ENCODE measurements around the gene POC1A.

Gene POC1A

DNA sequence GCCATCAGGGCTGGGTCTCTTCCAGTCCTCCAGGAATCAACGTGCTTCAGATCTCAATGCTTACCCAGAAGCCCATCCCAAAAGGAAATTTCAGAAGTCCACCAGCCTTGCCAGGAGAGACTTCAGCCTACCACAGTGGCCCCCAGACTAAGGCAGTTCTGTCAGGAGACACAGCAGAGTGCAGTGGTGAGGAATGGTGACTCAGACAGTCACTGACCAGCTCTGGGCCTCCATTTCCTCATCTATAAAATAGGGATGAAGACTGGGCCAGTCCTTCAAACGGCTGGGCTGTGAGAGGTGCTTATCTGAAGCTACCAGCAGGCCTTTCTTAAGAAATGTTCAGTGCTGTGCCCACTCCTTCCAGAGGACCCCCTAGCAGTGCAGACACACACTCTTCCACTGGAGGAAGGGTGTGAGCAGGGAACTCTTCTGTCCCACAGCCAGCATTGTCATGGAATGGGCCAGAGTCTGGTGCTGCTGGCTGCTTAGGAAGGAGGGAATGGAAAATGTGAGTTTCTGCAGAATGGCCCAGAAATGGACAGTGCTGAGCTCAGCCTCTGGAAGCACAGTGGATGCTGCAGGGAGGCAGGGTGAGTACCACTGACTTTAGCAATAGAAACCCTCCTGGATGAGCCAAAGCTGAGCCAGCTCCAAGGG lies 56.2 kb downstream of the POC1A start:
- peak; percentile 21 for DNase-seq

DNA sequence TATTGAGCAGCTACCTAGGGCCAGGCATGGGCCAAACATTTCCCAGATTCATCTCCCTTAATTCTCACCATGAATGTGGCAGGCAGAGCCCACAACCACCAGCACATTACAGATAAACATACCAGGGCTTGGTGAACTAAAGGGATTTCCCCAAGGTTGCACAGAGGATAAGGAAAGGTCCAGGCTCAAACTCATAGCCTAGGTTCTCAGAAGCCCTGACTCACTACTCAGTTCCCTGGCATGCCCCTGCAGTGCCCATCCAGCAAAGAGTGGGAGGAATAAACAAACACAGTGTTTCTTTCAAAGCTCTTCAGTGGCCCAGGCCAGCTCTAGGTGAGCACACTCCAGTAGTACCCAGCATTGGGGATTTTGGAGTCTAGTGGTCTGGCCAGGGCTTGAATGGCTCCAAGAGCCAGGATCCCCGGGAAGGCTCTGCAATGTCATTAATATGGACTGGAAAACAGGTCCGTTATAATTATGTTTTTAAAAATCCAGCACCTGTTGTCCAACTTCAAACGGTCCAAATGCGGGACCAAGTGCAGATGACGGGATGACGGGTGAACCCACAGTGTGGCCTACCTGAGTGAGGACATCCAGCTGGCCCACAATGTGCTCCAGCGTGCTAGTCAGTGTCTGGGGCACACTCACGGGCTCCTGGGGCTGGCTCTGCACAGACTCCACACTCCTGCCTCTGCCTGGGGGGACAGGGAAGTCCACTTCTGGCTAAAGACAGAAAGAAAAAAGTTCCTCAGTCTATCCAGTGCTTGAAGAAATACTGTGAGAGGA lies 58.0 kb downstream of the POC1A start:
- no peak for DNase-seq

DNA sequence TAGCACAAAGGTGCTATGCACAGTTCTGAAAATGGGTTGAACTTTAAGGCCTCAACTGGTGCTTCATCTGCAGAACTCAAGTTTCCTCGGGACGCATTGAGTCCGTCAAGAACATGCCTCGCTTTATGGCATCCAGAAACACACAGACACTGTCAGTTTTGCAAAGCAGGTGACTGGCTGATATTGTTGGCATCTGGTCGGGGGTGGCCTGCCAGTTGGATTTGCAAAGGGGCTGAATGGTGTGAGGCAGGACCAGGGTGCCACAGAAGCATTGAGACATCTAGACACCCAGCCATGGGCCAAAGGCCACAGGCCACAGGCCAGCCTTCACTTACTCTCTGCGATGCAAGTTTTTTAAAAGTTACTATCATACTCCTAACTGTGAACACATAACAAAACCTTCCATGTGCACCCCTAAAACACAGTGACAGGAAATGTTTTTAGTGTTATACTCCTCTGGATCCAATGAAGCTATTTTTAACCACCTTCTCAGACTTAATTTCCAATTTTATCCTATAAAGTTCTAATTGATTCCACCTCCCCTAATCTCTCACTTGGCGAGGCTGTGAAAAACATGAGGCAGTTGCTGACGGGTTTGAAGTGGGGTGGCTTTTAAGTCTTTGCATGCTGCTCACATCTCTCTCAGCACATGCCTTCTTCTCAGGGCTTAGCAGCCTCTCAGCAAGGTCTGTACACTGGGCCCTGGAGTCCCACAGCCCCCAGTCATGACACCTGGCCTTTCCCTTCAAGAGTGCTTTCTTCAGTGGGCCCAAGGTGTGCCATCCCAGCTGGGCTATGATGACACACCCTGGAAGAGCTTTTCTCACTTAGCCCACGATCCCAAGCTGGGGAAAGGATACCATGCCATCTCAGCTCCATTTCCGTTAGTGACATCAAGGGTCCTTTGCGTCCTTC lies 59.4 kb downstream of the POC1A start:
- DNase-seq: no peak

DNA sequence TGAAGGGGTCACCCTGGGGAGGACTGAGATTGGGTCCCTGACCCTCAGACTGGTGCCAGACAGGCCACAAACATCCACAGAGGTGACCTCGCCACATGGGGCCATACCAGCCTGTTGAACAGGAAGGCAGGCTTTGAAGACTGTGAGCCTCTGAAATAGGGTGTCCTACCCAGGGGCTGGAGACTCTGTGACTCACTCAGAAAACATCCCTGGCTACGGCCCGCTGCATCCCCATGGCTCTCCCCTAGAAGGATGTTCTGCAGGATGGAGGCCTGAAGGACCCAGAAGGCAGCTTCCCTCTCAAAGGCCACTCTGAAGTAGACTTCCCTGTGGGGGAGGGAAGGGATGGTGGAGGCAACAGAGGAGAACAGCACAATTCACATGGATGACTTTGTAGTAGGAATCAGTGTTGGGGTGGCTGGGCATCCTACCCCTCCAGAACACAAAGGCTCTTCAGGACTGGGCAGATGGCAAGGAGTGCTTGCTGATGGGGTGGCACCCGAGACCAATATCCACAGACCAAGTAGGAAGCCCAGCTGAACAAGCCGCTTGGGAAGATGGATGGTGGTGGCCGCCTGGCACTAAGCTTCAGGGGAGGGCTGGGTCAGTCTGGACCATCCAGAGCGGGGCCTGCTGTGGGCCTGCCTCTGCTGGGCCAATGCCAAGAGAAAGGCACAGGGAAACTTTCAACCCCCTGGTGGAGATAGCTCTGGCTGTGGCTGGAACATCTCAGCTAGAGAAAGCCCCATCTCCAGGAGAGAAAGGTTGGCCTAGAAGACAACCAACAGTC lies 60.3 kb downstream of the POC1A start:
- DNase-seq: no peak

DNA sequence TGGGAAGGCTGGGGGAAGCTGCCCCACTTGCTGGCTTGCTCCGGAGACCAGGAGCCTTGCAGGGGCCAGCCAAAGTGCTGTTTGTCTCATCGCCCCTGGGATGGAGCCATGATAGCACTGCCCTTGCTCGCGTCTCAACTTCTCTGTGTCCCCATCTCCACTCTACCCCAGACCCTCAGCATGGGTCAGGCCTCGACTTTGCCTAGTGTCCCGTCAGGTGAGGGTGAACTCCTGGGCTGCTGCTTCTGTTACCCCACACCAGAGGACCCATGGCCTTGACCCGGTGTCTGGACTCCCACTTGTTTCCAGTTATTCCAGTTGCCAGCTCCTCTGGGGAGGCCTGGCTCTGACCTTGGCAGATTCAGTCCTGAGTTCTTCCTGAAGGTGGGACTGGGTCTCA lies 61.3 kb downstream of the POC1A start:
- no peak for DNase-seq

DNA sequence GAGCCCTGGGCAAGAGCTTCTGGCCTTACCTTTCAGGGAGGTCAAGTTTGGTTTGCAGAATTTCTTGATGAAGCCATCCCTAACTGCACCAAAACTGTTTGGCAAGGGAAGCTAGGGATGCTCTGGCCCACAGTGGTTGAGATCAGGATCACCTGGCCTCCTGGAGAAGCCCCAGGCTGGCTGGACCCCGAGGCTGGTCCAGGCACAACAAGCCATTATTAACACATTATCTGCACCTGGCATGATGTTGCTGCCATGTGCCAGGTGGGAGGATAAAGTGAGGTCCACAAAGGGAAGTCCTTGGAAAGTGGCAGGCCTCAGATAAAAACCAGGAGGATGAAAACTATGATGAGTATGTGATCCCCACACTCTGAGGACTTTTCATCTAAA lies 62.0 kb downstream of the POC1A start:
- no peak for DNase-seq

DNA sequence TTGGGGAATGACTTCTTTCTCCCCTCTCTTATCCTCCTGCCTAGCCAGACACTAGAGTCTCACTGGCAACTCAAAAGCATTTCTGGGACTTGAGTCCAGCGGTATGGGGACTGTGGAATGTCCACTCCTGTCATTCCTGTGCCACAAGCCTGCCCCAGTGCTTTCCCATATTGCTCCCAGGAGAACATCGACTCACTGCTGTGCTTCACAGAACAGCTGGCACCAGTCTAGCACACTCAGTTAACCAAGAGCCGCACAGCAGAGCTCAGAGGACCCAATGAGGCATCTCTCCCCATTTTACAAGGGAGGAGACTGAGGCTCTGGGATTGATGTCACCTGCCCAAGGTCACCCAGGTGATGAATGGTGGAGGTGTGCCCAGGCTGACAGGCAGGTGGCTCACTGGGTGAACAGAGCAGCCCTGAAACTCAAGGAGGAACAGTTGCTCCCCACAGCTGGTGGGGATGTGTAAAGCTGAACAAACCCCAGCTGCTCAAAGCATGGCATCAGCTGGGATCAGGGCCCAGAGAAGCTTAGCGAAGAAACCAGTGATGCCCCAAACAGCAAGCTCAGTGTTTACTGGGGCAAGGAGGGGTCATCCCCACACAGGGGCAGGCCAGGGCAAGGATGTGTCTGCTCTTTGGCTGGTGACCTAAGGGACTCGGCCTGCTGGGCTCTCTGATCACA lies 62.5 kb downstream of the POC1A start:
- no peak for DNase-seq

DNA sequence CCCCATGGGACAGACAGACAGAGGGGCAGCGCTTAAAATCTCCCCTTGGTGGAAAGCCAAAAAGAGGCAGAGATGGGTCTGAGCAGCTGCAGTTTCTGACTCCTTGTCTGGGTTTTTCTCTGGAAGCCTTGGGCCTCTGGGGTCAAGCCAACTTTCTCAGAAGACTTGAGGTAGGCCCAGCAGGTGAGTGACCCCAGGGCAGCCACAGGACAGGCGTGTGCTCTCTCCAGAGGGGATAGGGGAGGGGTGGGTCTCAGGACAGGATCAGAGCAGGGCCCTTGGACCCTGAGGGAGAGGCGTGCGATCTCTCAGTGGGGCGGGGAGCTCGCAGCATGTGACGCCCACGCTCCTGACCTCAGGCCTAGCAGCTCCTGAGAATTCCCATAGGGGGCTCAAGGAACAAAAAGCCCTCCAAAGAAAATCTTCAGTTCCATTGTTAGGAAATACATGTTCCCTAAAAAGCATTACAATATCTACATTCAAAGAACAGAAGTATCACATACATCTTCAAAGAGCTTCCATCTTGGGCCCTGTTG lies 63.2 kb downstream of the POC1A start:
- no peak for DNase-seq

DNA sequence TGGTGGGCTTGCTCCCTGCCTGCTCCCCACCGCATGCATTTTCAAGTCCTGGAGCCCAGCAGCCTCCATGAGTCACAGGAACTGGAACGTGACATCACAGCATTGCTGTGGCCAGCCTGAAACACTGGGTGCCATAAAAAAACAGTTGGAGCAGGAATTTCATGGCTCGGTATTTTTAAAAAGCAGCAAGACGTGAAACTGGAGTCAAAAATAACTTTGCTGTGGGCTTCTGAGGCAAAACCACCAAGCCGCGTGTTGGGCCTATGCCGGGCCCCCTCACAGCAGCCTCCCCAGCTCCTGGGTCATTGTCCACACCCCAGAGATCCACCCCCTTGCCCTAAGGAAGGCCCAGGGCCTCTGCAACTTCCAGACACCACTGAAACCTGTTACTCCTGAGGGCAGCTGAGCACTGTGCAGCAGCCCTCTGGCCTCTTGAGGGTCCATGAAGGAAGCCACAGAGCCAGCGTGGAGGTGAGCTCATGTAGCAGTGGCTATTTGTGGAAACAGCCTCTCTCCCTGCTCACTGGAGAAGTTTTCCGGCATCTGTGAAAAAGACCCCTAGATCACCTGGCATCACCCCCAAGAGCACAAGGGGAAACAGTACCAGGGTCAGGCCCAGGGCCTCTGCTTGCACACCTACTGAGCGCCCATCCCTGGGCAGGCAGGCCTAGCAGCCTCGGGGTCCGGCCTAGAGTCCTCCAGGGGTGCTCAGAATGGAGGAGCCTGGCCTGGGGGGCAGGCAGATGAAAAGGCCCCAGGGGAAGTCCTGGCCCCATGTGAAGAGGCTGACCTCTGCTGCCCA lies 63.9 kb downstream of the POC1A start:
- no peak for DNase-seq

DNA sequence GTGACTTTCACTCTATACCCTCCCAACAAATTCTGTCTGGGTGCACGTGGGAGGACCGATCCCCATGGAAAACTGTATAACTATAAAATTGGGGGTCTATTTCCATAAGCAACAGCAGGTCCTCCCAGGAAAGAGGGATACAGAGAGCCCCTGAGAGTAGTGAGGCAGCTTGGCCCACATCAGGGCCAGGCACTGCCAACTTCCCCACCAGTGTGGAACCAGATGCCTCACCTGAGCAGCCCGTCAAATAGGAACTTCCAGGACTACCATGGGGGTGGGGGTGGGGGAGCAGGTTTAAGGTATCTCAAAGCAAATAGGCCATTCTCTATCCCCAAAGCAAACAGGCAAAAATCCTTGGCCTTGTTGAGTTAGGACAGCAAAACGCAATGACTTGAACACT lies 64.5 kb downstream of the POC1A start:
- DNase-seq: no peak

DNA sequence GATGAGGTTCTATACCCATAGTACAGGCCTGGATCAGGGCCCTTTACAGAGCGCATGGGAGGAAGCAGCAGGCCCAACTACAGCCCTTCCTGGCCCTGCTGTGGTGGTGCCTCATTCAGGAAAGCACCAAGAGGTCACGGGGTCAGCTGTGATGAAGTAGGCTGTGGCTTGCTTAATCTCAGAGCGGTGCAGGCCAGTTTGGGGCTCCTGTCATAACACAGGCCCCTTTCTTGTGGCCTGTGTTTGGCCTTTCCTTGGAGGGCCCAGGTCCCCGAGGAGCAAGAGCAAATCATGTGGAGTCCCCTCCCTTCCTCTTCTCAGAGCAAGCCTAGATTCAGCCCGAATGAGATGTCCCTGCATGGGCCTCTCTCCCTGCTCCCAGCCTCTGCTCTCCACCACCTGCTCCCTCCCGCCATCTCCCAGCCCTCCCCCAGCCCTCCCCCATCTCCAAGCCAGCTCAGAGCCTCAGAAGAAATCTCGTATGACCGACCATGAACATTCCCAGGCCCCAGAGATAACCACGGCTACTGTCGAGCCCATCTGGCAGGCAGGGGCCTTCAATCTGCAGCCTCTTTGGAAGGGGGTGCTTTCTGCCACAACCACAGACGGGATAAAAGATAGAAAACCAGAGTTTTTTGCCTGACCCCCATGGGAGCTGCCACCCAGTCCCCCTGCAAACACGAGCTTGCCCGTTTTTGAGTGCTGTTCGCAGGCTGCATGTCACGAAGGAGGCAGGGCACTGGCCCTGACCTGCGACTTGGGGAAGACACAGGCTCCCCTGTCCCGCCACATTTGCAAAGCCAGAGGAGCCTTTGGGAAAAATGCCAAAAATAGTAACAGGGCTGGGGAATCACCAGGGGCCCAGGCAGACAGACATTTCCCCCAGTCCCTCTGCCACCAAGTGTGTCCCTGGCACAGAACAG lies 65.5 kb downstream of the POC1A start:
- no peak for DNase-seq

DNA sequence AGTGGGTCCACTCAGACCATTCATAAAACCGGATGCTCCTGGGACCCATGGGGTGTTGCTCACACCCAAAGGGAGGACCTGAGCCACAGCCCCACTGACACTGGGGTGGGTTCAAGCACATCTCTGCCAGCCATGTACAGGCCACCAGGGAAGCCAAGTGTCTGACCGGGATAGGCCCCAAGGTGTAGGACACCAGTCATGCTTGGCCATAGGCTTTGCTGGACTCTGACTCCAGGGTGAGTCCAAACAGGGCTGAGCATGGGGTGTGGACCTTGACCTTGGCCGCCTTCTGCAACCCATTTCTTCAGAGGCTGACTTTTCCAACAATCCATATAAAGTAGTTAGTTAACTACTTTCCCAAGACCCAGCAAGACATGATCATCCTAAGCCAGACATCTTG lies 66.5 kb downstream of the POC1A start:
- DNase-seq: no peak

DNA sequence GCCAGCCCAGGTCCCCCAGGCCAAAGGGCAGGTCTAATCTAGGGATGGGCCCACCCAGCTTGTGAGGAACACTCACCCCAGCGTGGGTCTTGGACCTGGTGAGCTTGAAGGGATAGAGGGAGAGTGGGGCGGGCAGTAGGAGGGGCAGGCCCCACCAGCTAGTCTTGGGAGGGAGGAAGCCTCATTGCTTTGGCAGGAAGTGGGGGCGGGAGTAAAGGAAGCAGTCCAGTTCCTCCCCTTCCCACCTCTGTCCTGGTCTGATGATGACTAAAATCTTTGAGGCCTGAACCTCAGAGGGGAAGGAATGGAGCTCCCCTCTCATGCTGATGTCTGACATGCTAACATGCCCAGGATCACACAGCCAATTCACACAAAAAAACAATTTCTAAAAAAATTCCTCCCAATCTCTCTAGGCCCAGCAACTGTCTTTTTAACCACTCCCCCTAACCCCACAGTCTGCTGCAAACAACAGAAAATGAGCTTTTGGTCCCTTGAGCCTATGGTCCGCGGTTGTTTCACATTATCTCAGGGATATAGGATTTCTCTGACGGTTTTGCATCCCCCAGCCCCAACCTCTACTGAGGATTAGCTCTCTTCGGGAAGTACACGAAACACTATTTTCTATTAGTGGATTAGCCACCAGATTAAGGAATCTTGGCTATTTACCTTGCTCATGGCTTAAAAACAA lies 67.1 kb downstream of the POC1A start:
- peak; percentile 19 for DNase-seq

DNA sequence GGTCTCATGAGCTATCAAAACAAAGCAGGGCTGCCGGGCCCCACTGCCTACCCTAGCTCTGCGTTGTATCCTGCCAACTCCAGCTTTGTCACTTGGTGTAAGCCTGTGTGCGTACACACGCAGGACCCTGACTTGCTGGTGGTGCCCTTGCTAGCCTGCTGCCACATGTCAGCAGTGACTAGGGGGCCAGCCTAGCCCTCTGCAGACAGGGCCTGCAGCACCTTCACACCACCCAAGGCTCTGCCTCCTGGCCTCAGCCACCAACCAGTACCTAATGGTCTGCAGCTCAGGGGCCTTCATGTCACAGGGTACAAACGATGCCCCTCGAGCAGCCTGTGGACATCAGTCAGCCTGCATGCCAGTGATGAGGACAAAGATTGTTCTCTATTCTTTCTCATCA lies 67.8 kb downstream of the POC1A start:
- no peak for DNase-seq

DNA sequence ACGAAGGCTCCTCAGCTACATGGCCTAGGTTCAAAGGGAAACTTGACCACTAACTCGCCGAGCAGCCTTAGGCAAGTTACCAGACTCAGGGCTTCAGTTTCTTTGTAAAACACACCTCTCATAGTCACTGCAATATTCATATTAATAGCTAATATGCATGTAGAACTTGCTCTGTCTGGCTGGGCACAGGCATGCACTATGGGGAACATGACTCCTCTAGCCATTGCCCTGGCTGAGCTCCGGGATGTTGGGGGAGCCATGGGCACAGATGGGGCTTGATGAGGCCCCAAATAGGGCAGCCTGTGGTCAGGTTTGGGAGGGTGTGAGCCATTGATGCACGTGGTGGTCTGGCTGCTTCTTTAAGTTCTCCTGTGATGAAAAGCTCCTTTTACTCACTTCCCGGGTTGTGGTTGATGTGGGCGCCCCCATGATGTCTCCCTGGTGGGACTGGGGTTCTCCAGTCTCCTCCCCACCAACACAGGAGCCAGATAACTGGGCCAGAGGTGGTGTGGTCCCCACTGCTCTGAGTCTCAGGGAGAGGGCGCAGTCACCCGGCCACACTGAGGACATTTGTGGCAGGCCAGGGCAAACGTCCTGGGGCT lies 68.4 kb downstream of the POC1A start:
- DNase-seq: no peak

DNA sequence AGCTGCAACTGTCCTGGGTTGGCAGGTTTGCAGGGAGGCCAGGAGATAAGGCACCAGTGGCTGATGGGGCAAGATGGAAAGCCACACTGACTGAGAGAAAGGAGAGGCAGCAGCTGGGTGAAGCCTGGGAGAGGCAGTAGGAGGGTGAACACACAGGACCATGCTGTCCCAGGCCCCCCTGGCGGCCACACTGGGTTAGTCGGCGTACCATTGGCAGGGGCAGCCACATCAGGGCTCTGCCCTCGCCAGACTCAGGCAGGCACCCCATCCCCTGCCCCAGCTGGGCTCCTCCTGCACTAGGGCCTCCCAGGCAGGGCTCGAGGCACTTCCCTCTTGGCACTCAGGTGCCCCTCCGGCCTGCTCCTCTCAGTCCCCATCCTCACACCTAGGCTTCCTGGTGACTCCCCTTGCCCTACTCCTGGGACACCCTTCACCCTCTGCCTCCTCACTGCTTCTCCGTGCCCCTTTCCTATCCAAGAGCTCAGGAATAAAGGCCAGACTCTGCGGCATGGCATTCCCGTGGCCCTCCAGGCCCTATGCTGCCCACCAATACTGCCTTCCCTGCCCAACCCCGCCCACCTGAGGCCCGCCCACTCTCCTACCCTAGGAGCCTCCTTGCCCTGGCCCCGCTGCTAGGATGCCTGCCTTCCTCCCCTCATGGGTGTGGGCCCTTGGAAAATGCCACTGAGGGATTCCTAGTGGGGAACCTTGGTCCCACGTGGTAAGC lies 69.1 kb downstream of the POC1A start:
- DNase-seq: no peak

DNA sequence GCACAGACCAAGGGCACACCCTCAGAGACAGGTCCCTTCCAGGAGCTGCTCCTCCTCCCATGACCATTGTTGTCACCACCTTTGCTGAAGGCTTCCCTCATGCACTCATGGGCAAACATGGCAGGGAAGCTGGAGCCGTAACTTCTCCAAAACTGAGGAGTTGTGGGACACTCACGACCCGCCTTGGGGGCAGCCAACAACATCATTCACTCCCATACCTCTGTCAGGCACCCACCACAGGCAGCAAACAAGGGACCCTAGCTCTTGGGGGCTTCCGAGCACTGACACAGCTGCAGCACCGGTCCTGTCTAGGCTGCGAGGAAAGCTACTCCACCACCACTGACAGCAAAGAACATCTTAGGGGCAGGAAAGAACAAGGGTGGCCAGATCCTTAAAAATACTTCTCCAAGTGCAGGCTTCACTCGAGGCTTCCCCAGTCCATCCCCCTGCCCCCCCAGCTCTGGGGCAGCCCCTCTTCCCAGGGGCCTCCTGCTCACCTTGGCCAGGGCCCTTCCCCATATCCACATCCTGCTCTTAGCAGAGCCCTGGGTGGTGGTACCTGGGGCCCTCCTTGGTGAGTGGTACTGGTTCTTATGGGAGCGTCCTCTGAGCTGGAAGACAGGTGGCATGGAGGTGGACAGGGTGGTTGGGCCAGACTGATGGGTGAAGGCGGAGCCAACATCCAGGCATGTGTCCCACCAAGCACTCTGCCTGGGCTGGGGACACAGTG lies 69.8 kb downstream of the POC1A start:
- DNase-seq: no peak

Data from hematopoietic multipotent progenitor cell treated with erythropoietin and hydrocortisone succinate and interleukin-3 and kit ligand, for 6 days (in vitro differentiated cells).